SK-N-DZ (cell line): Measurements from ENCODE around the gene CNDP2.
"Not testable (repeated sequence)": the region's sequence is repeated elsewhere in the genome, so short reads cannot be mapped to it uniquely, and the experiment has no call there.

Experiments used
- DNase-seq: peaks from one replicate; pipeline ENCODE4 v3.0.0-alpha.2; 2015; ENCODE audit warnings: low spot score

The CNDP2 gene

GRCh38 chr18:74500372-74500771, 4.2 kb downstream of the CNDP2 start:
- no peak for DNase-seq

GRCh38 chr18:74500774-74501173, 4.6 kb downstream of the CNDP2 start:
- not testable (repeated sequence) for DNase-seq

GRCh38 chr18:74501386-74501785, 5.2 kb downstream of the CNDP2 start:
- no peak for DNase-seq

DNA sequence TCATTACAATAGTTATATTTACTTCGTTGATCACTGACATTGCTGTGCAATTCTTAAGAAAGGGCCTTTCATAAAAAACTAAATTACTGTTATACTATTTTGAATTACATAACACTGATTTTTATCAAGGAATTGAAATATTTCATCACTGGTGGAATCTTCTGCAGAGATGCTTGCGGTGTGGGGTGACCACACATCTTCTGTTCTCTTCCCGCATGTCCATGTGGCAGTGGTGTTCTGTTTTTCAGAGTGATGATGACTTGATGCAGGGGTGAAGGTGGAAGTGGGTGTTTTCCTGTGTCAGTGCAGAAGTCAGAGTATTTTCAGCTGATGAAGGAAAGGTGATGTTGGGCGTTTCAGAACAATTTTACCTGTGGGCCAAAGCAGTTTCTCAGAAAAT, 7.0 kb downstream of the CNDP2 start:
- no peak for DNase-seq

- DNase-seq, result no peak
These were observed 9.6 kb downstream of the CNDP2 start for GRCh38 chr18:74505776-74506175.

DNA sequence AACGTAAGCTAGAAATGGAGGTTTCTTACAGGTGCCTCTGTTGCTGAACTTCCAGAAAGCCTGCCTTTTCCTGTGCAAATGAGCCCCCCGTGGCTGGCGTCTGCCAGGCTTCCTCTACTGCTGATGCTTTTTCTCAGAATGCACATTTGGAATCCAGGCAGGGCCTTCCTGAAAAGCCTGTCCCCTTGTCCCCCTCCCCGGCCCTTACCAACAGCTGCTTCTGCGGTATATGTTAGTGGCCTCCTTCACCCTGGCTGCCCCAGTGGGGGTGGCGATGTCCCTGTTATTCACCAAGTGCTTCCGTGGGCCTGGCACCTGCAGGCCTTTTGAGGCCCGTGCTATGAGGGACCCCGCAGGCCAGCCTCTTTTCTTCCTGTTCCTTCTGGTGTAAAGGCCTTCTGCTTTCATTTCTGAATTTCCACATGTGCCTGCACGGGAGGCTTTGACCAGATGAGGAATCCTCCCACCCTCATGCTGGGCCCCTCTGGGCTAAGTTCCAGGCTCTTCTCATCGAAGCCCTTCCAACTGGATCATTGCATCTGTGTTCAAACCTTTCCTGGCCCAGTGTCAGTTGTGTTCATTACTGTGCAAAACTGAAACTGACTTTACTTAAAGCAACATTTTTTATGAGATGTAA, 10.4 kb downstream of the CNDP2 start:
- no peak for DNase-seq

DNA sequence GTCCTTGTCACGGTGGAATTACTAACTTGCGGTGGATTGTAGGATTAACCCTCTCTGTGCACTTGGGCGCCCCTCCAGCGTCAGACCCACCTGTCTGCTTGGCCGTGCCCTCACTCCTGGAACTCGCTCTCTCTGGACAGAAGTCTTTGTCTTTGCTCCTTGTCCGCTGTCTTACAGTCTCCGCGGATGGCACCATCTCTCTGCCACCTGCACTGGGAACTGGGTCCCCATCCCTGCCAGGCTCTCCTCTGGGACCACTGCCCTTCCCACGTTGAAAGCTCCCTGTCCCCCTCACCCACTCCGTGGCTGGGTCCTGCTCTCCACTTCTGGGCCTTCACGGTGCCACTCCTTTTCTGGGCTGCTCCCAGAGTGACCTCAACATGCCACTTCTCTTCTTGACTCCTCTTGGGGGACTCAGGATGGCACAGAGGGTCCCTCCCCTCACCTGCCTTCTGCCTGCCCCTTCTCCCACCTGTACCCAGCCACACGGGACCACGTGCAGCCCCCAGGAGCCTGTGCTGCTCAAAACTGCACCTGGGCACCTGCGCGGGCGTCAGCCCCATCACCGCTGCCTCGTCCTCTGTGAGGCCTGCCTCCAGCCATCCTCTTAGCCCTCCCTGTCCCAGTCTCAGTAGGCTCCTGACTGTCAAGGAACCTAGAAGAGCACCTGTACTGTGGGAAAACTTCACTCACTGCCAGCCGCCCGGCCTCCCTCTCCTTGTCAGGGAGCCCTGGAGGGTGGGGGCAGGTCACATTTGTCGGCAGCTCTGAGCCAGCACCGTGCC, 11.1 kb downstream of the CNDP2 start:
- no peak for DNase-seq

- no peak for DNase-seq
These were observed 11.8 kb downstream of the CNDP2 start for GRCh38 chr18:74507927-74508326.

DNA sequence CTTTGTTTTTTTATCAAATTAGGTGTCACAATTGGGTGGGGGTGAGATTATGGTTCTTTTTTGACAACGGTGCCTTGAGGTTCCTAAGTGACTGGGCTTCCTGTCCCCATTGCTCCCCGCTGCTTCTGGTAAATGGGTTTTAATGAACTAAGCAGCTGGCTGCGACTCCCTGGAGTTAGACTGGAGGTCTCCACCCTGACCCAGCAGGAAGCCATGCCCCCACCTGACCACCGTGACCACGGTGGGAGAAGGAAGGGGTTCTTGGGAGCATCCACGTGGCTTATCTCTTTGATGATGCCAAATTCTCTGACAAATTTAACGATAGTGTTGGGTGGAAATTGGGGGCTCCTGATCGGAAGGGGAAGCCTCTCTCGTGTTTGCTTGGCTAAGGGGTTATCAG, 12.2 kb downstream of the CNDP2 start:
- no peak for DNase-seq

GRCh38 chr18:74508821-74509225, 12.7 kb downstream of the CNDP2 start:
- DNase-seq, result no peak

- DNase-seq, result no peak
These were observed 13.9 kb downstream of the CNDP2 start for GRCh38 chr18:74509856-74510769.

- DNase-seq, result no peak
These were observed 14.6 kb downstream of the CNDP2 start for GRCh38 chr18:74510770-74511095.

DNA sequence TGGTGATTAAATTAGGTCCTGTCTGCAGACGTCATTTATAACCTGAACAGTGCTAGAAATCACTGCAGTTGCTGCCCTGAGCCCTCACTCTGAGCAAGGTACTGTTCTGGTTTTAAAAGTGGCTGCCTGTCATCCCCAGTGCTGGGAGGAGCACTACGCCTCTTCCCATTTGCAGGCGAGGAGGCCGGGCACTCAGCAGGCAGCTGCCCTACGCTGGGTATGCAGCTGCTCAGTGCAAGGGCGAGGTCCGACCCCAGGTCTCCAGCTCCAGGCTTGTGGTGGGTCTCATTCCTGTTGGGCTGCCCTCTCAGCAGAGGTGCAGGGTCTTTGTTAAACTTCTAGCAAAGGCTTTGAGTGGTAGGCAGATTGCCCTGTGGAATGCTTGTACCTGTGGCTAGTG, 15.7 kb downstream of the CNDP2 start:
- no peak for DNase-seq

DNA sequence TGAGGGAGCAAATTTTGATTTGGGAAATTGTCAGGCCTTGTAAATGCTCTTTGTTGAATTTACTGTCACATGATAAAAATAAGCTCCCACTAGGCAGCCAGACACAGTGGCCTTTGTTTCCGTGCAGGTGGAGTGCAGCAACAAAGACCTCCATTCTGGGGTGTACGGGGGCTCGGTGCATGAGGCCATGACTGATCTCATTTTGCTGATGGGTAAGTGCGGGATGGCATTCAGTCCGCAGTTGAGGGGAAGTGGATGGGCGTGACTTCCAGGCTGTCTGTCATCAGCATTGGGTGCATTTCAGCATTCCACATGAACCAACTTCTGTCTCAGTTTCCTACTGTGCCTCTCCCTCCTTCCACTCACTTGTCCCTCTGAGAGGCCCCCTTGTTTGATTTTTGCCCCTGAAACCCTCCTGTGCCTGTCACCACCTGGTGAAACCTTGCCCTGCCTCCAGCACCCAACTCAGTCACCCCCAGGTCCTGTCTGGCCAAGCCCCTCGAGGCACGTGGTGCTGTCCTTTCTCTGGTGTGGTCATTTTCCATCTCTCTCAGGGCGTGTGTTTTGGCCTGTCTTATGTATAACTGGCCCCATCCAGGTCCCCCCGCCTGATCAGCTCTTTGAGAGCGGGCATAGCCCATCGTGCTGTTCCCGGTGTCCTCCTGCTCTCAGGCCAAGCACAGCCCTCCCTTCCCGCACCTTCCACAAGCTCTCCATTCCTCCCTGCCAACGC, 16.3 kb downstream of the CNDP2 start:
- DNase-seq, result no peak

- DNase-seq, result no peak
These were observed 17.2 kb downstream of the CNDP2 start for GRCh38 chr18:74513149-74513882.

DNA sequence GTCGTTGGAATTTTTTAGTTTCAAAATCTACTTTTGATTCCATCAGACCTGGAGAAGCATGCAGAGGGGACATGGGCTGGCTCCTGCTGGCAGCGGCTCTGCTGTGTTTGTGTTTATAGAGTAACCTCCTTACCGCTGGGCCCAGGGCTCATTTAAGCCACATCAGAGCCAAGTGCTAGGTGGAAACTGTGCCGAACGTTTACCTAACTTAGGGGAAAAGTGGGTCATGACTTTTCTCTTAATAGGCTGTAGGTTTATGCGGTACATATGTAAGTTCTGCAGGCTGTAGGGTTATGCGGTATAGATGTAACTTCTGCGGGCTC, 17.7 kb downstream of the CNDP2 start:
- DNase-seq, result no peak

DNA sequence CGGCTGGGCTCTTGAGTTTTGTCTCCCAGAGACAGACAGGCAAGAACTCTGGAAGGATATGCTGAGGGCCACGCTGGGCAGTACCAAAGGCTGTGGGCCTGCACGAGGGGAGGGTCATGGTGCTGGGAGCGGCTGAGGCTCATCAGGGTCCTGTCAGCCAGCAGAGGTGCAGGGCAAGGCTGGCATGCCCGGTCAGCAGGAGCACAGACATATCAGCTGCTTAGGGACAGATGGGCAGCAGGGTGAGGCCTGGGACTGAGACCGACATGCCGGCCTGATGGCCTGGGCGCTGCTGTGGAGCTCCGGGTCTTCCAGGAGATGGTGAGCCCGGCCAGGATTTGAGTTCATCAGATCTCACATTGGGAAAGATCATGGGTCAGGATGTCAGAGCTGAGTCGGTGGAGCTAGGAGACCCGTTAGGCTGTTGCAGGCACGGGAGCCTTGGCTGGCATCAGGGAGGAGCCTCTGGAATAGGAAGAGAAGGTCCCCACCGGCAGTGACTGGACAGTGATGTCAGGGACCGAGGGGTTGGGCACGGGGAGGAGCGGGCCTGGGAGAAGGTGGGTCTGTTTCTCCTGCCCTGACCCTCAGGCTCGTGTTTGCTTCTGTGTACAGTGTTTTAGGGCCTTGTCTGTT, 18.8 kb downstream of the CNDP2 start:
- no peak for DNase-seq

GRCh38 chr18:74515620-74516231, 19.6 kb downstream of the CNDP2 start:
- DNase-seq, result no peak

GRCh38 chr18:74516271-74517235, 20.4 kb downstream of the CNDP2 start:
- DNase-seq, result no peak
